Fibroblast of pulmonary artery (primary cell): ENCODE measurements around the gene TSTD2.

Source experiments
- DNase-seq: peaks from one replicate; pipeline ENCODE4 v3.0.0-alpha.2; 2010; ENCODE audit warnings: low read depth
- H3K4me3 ChIP-seq: replicated peaks from 2 replicates; pipeline ENCODE4 v1.5.1; 2011; ENCODE audit warnings: low read depth, mild to moderate bottlenecking, control low read depth, low read length, moderate library complexity
- TF ChIP-seq, protein P1 (sequence below): IDR thresholded peaks from 2 replicates; pipeline ENCODE4 v1.5.1; 2011; ENCODE audit warnings: mild to moderate bottlenecking, control low read depth, low read length, inconsistent platforms; ENCODE audit errors: missing control alignments

Gene TSTD2

GRCh38 chr9:97668485-97668884 lies 35.3 kb upstream of the TSTD2 start:
- no peak overlapping the region for H3K4me3 ChIP-seq
- TF ChIP-seq, protein P1, sequence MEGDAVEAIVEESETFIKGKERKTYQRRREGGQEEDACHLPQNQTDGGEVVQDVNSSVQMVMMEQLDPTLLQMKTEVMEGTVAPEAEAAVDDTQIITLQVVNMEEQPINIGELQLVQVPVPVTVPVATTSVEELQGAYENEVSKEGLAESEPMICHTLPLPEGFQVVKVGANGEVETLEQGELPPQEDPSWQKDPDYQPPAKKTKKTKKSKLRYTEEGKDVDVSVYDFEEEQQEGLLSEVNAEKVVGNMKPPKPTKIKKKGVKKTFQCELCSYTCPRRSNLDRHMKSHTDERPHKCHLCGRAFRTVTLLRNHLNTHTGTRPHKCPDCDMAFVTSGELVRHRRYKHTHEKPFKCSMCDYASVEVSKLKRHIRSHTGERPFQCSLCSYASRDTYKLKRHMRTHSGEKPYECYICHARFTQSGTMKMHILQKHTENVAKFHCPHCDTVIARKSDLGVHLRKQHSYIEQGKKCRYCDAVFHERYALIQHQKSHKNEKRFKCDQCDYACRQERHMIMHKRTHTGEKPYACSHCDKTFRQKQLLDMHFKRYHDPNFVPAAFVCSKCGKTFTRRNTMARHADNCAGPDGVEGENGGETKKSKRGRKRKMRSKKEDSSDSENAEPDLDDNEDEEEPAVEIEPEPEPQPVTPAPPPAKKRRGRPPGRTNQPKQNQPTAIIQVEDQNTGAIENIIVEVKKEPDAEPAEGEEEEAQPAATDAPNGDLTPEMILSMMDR, result no peak
- DNase-seq, result no peak

DNA sequence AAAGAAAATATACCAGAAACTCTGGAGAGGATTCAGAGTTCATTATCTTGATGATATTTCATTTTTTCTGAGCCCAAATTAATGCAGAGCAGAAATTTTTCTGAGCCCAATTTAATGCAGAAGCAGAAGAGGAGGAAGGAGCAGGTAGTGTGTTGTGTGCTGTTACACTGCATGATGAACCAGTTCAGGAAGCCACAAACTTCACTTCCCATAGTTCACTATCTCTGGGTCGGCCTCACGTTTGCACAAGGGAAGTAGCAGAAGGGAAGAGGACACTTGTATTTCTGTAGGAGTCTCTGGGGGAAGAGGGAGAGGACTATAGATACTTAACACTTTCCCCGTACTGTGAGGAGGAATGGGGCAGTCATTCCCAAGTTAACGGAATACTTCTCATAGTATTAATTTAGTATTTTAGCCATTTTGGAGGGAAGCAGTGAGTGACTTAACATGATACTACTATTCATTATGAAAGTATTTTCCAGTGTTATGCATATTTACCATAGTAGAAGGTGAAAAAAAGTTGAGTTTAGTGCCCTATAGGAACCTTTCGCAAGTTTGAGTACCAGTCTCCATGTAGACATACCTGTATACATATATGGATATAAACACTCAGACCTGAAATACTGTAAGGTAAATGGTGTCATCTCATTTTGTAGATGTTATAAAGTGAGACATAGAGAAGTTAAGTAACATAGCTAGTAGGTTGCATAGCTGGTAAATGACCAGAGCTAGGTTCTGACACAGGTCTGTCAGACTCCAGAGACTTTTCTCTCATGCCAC lies 33.9 kb upstream of the TSTD2 start:
- no peak overlapping the region for H3K4me3 ChIP-seq
- TF ChIP-seq, protein P1, result no peak
- DNase-seq, result no peak

DNA sequence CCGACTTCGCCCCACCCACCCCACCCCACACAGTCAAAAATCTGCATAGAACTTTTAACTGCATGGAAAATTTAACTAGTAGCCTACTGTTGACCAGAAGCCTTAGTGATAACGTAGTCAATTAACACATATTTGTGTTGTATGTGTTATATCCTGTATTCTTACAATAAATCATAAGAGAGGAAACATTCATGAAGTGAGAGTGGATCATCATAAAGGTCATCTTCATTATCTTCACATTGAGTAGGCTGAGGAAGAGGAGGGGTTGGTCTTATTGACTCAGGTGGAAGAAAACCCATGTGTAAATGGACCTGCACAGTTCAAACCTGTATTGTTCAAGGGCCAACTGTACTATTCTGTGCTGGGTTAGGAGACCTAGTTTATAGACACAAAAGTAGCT lies 32.6 kb upstream of the TSTD2 start:
- no peak overlapping the region for H3K4me3 ChIP-seq
- TF ChIP-seq, protein P1, result no peak

DNA sequence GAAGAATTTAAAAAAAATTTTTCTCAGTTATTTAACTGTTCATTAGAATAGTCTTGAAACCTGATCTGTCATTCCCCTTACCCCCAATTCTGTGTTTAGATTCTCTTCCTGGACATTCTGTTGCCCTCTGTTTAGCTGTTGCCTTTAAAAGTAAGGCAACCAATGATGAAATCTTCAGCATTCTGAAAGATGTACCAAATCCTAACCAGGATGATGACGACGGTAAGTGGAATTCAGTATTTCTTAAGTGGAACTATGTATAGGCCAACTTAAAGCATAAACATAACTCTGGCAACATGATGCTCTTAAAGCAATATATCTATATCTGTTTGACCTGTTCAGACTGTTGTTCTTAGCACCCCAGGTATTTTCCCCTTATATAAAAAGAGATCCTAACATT lies 27.7 kb upstream of the TSTD2 start:
- no peak overlapping the region for H3K4me3 ChIP-seq
- TF ChIP-seq, protein P1, result no peak
- no peak for DNase-seq

More for the DNA sequence above, 32.6 kb upstream of the TSTD2 start:
- DNase-seq, result no peak

GRCh38 chr9:97660340-97660739 lies 27.2 kb upstream of the TSTD2 start:
- DNase-seq, result no peak
- no peak overlapping the region for H3K4me3 ChIP-seq
- TF ChIP-seq, protein P1, result no peak

- TF ChIP-seq, protein P1, result no peak
- no peak overlapping the region for H3K4me3 ChIP-seq
- DNase-seq, result no peak
These were observed 26.6 kb upstream of the TSTD2 start for GRCh38 chr9:97659771-97660170.

DNA sequence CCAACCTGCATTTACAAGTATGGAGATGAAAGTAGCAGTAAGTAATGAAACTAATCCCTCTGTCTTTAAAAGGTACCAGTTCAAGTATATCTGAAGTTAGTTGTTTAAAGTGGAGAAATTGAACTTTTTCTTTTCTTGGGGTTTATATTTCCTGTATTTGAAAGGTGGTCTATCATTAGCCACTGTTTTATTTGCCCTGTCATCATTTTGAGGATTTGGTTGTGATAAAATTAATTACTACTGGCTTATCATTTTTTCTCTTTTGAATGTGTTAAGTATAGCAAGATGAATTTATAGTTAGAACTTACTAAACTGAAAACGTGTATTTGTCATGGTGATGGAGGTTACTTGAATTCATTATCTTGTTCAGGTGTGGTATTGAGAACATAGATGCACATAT lies 25.5 kb upstream of the TSTD2 start:
- DNase-seq, result no peak
- TF ChIP-seq, protein P1, result no peak
- H3K4me3 ChIP-seq, result no peak overlapping the region
